ENCODE measurements around the gene MRPL11.
"Not testable (repeated sequence)": the region's sequence is repeated elsewhere in the genome, so short reads cannot be mapped to it uniquely, and the experiment has no call there.

The MRPL11 gene

GRCh38 chr11:66447012-66447411, 8.4 kb upstream of the MRPL11 start:
- H3K4me3 ChIP-seq (ENCODE audit: low read depth, low read length), result no peak overlapping the region
- no peak for TF ChIP-seq POLR2A (IDR thresholded peaks at IDR 0.05; ENCODE audit: extremely low read depth, insufficient read length)
- no peak for TF ChIP-seq MYC (IDR thresholded peaks at IDR 0.05; ENCODE audit: low read depth, low read length)
- TF ChIP-seq, protein P1, sequence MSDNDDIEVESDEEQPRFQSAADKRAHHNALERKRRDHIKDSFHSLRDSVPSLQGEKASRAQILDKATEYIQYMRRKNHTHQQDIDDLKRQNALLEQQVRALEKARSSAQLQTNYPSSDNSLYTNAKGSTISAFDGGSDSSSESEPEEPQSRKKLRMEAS (IDR thresholded peaks at IDR 0.05; ENCODE audit: low read depth, low read length), result no peak
- TF ChIP-seq CTCF (IDR thresholded peaks at IDR 0.05; ENCODE audit: low read depth, low read length), result no peak
- DNase-seq (ENCODE audit: low read depth), result no peak

DNA sequence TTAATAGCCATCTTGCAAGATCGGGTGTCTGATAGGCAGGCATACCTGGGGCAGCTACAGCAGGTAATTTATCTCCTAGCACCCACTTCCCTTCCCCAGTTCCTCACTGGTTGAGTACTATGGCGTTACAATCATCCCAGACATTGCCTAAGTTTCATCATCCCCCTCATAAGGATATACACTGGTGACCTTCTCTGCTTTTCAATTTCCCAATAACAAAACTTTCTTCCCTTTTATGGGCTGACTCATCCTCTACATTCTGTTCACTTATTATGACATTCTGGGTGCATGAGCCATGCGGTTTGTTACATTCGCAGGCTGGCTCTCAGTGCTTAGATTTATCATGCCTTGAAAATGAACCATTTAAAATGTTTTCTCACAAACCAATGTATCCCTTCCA, 5.0 kb upstream of the MRPL11 start:
- DNase-seq (ENCODE audit: low read depth), result peak; percentile 94
- TF ChIP-seq, protein P1 (IDR thresholded peaks at IDR 0.05; ENCODE audit: low read depth, low read length), result peak; percentile 85
- no peak for TF ChIP-seq CTCF (IDR thresholded peaks at IDR 0.05; ENCODE audit: low read depth, low read length)
- TF ChIP-seq POLR2A (IDR thresholded peaks at IDR 0.05; ENCODE audit: extremely low read depth, insufficient read length), result no peak
- TF ChIP-seq MYC (IDR thresholded peaks at IDR 0.05; ENCODE audit: low read depth, low read length), result peak; percentile 95
- no peak overlapping the region for H3K4me3 ChIP-seq (ENCODE audit: low read depth, low read length)

GRCh38 chr11:66440940-66441282, 2.3 kb upstream of the MRPL11 start:
- not testable (repeated sequence) for H3K4me3 ChIP-seq (ENCODE audit: low read depth, low read length); DNase-seq (ENCODE audit: low read depth)

GRCh38 chr11:66440101-66440939, 1.7 kb upstream of the MRPL11 start:
- DNase-seq (ENCODE audit: low read depth); H3K4me3 ChIP-seq (ENCODE audit: low read depth, low read length): not testable (repeated sequence)

DNA sequence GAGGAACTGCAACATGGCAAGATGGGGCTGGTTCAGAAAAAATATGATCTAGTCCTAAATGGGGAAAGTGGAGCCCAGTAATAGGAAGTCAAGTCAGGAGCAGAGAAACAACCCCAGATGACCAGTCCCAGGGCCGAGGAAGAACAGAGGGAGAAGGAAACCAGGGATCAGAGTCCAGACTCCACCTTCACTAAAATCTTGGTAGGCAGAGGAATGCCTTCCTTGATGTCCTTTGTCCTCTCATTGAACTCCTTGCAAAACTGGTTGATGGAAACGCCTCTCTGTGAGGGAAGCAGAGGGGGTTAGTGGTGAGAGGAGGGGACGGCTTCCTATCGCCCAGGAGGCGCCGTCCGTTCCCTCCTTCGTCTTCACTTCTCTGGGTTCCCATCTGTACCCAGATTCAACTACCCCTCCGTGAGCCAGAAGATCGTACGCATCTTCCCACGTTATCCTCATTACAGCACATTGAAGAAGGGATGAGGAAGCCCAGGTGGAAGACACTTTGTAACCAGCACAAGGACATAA, 607 bp downstream of the MRPL11 start:
- TF ChIP-seq, protein P1 (IDR thresholded peaks at IDR 0.05; ENCODE audit: low read depth, low read length), result no peak
- TF ChIP-seq MYC (IDR thresholded peaks at IDR 0.05; ENCODE audit: low read depth, low read length) (no peak), CTCF (IDR thresholded peaks at IDR 0.05; ENCODE audit: low read depth, low read length) (no peak), POLR2A (IDR thresholded peaks at IDR 0.05; ENCODE audit: extremely low read depth, insufficient read length) (no peak)
- H3K4me3 ChIP-seq (ENCODE audit: low read depth, low read length), result peak overlapping the region; percentile 76
- DNase-seq (ENCODE audit: low read depth), result peak; percentile 42

DNA sequence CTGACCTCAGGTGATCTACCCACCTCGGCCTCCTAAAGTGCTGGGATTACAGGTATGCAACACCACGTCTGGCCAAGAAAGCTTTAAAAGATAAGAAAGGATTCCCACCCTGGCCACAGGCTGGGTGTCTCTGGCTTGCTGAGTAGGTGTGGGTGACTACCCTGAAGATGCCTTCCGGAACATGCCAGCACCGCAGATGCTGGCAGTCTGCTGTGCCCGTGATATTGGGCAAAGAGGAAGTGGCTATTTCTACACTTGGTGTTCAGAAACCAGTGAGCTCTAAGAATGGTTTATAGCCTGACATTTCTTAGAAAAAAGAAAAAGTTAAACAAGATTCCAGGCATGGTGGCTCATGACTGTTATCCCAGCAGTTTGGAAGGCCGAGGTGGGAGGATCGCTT, 6.1 kb downstream of the MRPL11 start:
- TF ChIP-seq POLR2A (IDR thresholded peaks at IDR 0.05; ENCODE audit: extremely low read depth, insufficient read length) (no peak), MYC (IDR thresholded peaks at IDR 0.05; ENCODE audit: low read depth, low read length) (no peak), CTCF (IDR thresholded peaks at IDR 0.05; ENCODE audit: low read depth, low read length) (no peak)
- TF ChIP-seq, protein P1 (IDR thresholded peaks at IDR 0.05; ENCODE audit: low read depth, low read length), result no peak
- DNase-seq (ENCODE audit: low read depth), result no peak
- no peak overlapping the region for H3K4me3 ChIP-seq (ENCODE audit: low read depth, low read length)

- not testable (repeated sequence) for DNase-seq (ENCODE audit: low read depth); H3K4me3 ChIP-seq (ENCODE audit: low read depth, low read length)
Observed at GRCh38 chr11:66431871-66432329, 6.7 kb downstream of the MRPL11 start.

DNA sequence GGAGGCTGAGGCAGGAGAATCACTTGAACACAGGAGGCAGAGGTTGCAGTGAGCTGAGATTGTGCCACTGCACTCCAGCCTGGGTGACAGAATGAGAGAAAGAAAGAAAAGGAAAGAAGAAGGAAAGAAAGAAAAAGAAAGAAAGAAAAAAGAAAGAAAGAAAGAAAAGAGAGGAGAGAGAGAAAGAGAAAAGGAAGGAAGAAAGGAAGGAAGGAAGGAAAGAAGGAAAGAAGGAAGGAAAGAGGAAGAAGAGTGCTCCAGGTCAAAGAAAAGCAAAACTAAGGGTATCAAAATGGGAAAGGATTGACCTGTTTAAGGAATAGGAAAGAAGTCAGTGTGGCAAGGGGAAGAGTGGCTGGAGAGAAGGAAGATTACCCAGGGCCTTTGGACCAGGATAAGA, 7.4 kb downstream of the MRPL11 start:
- not testable (repeated sequence) for DNase-seq (ENCODE audit: low read depth); H3K4me3 ChIP-seq (ENCODE audit: low read depth, low read length)
